K562 (cell line): ENCODE data around the gene KATNAL1. TPM values are rescaled to one million over a fixed set of nuclear protein-coding genes. Genes with fewer than 3 reads are reported as not detected.
A peak's percentile ranks its signal among the peaks of the same experiment; 100 is the strongest.

Experiments used
- ATF1 ChIP-seq, 2 experiments: fragments of 450-650 bp in 1 of 2; IDR thresholded peaks; 2 replicates each; pipeline ENCODE4 v1.6.1; 2016; ENCODE audit warnings: missing compliant biosample characterization in 1 of 2, missing genetic modification characterization in 1 of 2
- GATA2 ChIP-seq: sonication (generic); formaldehyde crosslinking; IDR thresholded peaks from 2 replicates; pipeline ENCODE4 v1.4.0; 2020; ENCODE audit warnings: mild to moderate bottlenecking, missing genetic modification reagents
- L3MBTL2 ChIP-seq: fragments of 450-650 bp; IDR thresholded peaks from 2 replicates; pipeline ENCODE4 v1.6.1; 2016; ENCODE audit warnings: mild to moderate bottlenecking, moderate library complexity
- RBM34 ChIP-seq: fragments of 200-400 bp; formaldehyde crosslinking; IDR thresholded peaks from 2 replicates; pipeline ENCODE4 v1.6.1; 2018; ENCODE audit warnings: low read length, borderline replicate concordance; ENCODE audit not compliant: insufficient read depth
- TFAM ChIP-seq: fragments of 250-450 bp; sonication (Bioruptor Pico); conservative IDR thresholded peaks from 2 replicates; pipeline ENCODE4 v1.5.0; 2021; ENCODE audit warnings: mild to moderate bottlenecking, moderate library complexity
- ZBTB26 ChIP-seq: fragments of 450-650 bp; formaldehyde crosslinking; IDR thresholded peaks from 2 replicates; pipeline ENCODE4 v1.4.0; 2022; ENCODE audit warnings: missing genetic modification characterization
- ZNF174 ChIP-seq: fragments of 250-450 bp; sonication (Bioruptor Pico); IDR thresholded peaks from 2 replicates; pipeline ENCODE4 v1.4.0; 2020; ENCODE audit warnings: mild to moderate bottlenecking
- ZNF274 ChIP-seq: IDR thresholded peaks from 2 replicates; pipeline ENCODE4 v1.6.1; 2011; ENCODE audit warnings: low read depth, mild to moderate bottlenecking, low read length, moderate library complexity, borderline replicate concordance
- ZNF3 ChIP-seq: fragments of 250-450 bp; sonication (Bioruptor Pico); IDR thresholded peaks from 2 replicates; pipeline ENCODE4 v1.5.0; 2021; ENCODE audit warnings: mild to moderate bottlenecking, moderate library complexity
- polyA plus RNA-seq, 8 experiments: library from polyadenylated mRNA; depleted of rRNA in 4 of 8; stranded (reverse) in 5 of 8; unstranded in 3 of 8; fragments of >200 nt; fragmentation: Nextera tagmentation in 2 of 8; fragmentation: Illumina TruSeq in 1 of 8; extraction: Ambion mirVana in 2 of 8; extraction: Trizol in 1 of 8; gene quantifications; 2 replicates each; pipeline versions ENCODE4 v1.2.1 to v1.2.3, GENCODE V29; 2011 to 2014; ENCODE audit warnings: inconsistent platforms in 1 of 8, missing spikeins in 1 of 8
- total RNA-seq, 7 experiments: library from RNA; depleted of rRNA in 6 of 7; stranded (reverse); fragments of >200 nt in 6 of 7; fragmentation: Illumina TruSeq in 2 of 7; extraction: Trizol in 2 of 7; gene quantifications; 2 replicates each; pipeline versions ENCODE4 v1.2.1 to v1.2.3, GENCODE V29; 2011 to 2021; ENCODE audit warnings: low replicate concordance in 1 of 7
- TF ChIP-seq, protein P1 (sequence below), 2 experiments: fragments of 450-650 bp; IDR thresholded peaks; 2 replicates each; pipeline ENCODE4 v1.6.1; 2018; ENCODE audit warnings: mild to moderate bottlenecking in 2 of 2, low read depth in 1 of 2; ENCODE audit not compliant: partially characterized antibody in 2 of 2
- TF ChIP-seq, protein P2 (sequence below): fragments of 250-450 bp; sonication (Bioruptor Pico); IDR thresholded peaks from 2 replicates; pipeline ENCODE4 v1.5.0; 2021

Gene KATNAL1
- total and polyA plus RNA-seq, 9 of the 15 experiments (the other 6 are each of a cell fraction or from before 2014, with no cell fraction given): 2.5 to 8.2 (median 5.5) TPM

DNA sequence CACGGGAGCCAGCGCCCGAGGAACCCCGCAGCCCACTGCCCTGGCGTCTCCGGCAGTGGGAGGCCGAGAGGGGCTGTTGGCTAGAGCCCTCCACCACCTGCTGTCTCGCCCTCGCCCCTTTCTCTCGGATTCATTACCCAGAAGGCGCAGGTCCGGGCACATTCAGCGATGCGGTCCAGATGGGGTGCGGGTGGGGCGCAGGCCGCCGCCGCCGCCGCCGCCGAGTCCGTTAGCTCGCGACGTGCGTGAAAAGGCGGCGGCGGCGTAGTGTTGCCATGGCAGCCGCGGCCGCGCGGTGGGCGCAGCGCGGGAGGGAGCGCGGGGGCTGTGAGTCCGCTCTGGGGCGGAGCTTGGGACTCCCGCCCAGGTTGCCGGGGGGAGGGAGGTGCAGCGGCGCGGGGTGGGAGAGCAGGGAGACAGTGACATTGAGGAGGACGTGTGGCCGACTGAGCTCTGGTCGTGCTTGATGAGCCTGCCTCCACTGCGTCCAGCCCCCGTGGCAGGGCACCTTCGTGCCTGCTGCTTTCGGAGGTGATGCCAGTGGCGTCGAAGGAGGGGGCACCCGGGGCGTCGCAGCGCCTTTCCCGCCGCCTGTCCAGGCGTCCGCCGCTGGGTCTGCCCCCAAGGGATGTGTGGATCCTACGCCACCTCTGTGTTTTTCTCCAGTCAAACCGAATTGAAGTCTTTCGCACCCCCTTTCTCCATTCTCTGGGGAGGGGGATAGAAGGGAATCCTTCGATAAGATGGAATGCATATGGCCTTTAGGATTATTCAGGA, at the start of gene KATNAL1 (continued):
- TF ChIP-seq, protein P1, sequence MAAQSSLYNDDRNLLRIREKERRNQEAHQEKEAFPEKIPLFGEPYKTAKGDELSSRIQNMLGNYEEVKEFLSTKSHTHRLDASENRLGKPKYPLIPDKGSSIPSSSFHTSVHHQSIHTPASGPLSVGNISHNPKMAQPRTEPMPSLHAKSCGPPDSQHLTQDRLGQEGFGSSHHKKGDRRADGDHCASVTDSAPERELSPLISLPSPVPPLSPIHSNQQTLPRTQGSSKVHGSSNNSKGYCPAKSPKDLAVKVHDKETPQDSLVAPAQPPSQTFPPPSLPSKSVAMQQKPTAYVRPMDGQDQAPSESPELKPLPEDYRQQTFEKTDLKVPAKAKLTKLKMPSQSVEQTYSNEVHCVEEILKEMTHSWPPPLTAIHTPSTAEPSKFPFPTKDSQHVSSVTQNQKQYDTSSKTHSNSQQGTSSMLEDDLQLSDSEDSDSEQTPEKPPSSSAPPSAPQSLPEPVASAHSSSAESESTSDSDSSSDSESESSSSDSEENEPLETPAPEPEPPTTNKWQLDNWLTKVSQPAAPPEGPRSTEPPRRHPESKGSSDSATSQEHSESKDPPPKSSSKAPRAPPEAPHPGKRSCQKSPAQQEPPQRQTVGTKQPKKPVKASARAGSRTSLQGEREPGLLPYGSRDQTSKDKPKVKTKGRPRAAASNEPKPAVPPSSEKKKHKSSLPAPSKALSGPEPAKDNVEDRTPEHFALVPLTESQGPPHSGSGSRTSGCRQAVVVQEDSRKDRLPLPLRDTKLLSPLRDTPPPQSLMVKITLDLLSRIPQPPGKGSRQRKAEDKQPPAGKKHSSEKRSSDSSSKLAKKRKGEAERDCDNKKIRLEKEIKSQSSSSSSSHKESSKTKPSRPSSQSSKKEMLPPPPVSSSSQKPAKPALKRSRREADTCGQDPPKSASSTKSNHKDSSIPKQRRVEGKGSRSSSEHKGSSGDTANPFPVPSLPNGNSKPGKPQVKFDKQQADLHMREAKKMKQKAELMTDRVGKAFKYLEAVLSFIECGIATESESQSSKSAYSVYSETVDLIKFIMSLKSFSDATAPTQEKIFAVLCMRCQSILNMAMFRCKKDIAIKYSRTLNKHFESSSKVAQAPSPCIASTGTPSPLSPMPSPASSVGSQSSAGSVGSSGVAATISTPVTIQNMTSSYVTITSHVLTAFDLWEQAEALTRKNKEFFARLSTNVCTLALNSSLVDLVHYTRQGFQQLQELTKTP (IDR thresholded peaks at IDR 0.05; ENCODE audit: low read depth in 1 of 2, partially characterized antibody in 2 of 2): no peak
- no peak for TF ChIP-seq TFAM (CRISPR knock-in tag)
- TF ChIP-seq ATF1 (CRISPR knock-in tag; IDR thresholded peaks at IDR 0.05): no peak
- TF ChIP-seq ATF1 (tag; IDR thresholded peaks at IDR 0.05): peak; percentile 53
- no peak for TF ChIP-seq ZNF174 (CRISPR knock-in tag)
- TF ChIP-seq ZNF3 (CRISPR knock-in tag): no peak
- TF ChIP-seq GATA2: no peak
- TF ChIP-seq ZBTB26 (CRISPR knock-in tag): no peak
- TF ChIP-seq, protein P2, sequence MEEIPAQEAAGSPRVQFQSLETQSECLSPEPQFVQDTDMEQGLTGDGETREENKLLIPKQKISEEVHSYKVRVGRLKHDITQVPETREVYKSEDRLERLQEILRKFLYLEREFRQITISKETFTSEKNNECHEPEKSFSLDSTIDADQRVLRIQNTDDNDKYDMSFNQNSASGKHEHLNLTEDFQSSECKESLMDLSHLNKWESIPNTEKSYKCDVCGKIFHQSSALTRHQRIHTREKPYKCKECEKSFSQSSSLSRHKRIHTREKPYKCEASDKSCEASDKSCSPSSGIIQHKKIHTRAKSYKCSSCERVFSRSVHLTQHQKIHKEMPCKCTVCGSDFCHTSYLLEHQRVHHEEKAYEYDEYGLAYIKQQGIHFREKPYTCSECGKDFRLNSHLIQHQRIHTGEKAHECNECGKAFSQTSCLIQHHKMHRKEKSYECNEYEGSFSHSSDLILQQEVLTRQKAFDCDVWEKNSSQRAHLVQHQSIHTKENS (CRISPR knock-in tag): no peak
- no peak for TF ChIP-seq ZNF274
- peak; percentile 75; the same call in 1 of the 2 replicates for TF ChIP-seq L3MBTL2
- no peak for TF ChIP-seq RBM34
- TF ChIP-seq, all 486 proteins: peak for 66
